MG63 (cell line): ENCODE measurements around the gene TSKS. TPM values are rescaled to one million over a fixed set of nuclear protein-coding genes. Genes with fewer than 3 reads are reported as not detected.

ENCODE experiments used
- DNase-seq: peaks from one replicate; pipeline ENCODE4 v3.0.0-alpha.2; 2020
- H3K27me3 ChIP-seq: fragments of 250-450 bp; sonication (Bioruptor Pico); 2 replicates; pipeline ENCODE4 v1.5.1; 2020; ENCODE audit warnings: mild to moderate bottlenecking, moderate library complexity
- H3K36me3 ChIP-seq: fragments of 250-450 bp; sonication (Bioruptor Pico); 2 replicates; pipeline ENCODE4 v1.5.1; 2020; ENCODE audit warnings: mild to moderate bottlenecking, moderate library complexity
- H3K4me3 ChIP-seq: fragments of 250-450 bp; sonication (Bioruptor Pico); 2 replicates; pipeline ENCODE4 v1.5.1; 2020; ENCODE audit warnings: mild to moderate bottlenecking, moderate library complexity
- H3K9me3 ChIP-seq: fragments of 250-450 bp; sonication (Bioruptor Pico); 2 replicates; pipeline ENCODE4 v1.5.1; 2020; ENCODE audit warnings: mild to moderate bottlenecking, moderate library complexity
- total RNA-seq: library from RNA; depleted of rRNA; stranded (reverse); fragments of >200 nt; shearing (Covaris generic); gene quantifications from 2 replicates; pipeline ENCODE4 v1.2.3, GENCODE V29; 2014; ENCODE audit warnings: low replicate concordance; rRNA removed

The TSKS gene
- not detected in 2 replicates for total RNA-seq

DNA sequence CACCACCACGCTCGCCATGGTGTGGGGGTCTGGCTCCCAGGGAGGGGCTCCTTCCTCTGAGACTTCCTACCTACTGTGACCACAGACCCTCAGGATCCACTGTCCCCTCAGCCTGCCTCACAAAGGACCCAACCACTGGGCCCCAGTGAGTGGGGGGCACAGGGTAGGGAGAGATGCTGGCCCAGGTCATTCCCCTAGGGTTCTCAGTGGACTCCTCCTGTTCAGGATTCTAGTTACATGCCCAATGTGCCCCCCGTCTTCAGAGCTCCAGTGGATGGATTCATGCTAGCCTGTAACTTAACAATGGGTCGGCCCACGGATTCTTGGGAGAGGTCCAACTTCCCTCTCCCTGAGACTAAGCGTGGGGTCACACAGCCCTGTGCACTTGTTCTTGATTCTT is at the start of gene TSKS:
TSS of gene TSKS (minus strand) at position 77 of the 400 bp plus-strand sequence. CDS start at position 18, 59 bp downstream.
- Histone ChIP-seq H3K9me3 (no peaks in the 10 kb centered on the region), H3K36me3 (no peaks in the 10 kb centered on the region), H3K4me3 (no peak within 1 kb of the TSS), H3K27me3 (no peaks in the 10 kb centered on the region)
- no peak for DNase-seq

DNA sequence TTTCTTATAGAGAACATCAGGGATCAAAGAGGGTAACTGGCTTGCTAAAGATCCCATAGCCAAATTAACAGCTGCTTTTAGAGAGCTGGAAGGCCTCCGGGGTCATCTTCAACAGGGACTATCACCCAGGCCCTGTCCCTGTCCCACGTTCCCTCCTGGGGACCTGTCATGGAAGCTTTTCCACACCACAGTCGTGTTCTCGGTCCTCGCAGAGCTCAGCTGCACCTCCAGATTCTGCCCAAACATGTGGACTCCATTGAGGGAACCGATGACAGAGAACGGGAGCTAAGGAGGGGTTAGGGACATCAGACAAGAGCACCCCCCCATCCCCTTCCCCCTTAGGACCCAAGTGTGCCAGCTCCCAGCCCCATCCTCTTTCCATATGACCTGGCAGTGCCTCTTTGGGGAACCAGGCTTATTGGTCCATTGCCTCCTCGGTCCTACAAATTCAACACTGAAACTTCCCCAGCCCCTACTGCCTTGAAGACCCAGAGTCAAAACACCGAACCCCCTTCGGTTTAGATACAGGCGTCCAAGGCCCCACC is 49.4 kb upstream of the TSKS start:
- Histone ChIP-seq H3K36me3 (peaks cover 11% of the 10 kb centered on the region; the same call in 1 of the 2 replicates), H3K4me3 (peak overlapping the region; percentile 56), H3K27me3 (no peaks in the 10 kb centered on the region), H3K9me3 (no peaks in the 10 kb centered on the region)
- DNase-seq = no peak

DNA sequence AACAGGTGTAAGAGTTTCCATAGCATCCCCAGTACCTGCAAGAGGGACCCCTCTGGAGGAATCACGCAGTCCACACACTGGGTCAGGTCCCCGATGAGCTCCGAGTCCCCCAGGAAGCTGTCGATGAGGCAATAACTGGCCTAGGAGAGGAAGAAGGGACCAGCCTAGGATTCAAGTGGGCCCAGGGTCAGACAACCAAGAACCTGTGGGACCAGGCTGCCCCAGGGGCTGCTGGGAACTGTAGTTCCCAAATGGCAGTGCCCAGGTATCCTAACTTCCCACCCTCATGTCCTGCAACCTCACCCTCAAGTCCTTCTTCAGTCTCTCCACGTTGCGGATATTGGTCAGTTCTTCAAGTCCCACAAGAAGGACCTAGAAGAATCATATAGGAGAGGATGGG is 48.2 kb upstream of the TSKS start:
- no peaks in the 10 kb centered on the region for H3K27me3 ChIP-seq
- peaks cover 16% of the 10 kb centered on the region; the same call in 1 of the 2 replicates for H3K36me3 ChIP-seq
- no peaks in the 10 kb centered on the region for H3K9me3 ChIP-seq
- no peak overlapping the region for H3K4me3 ChIP-seq
- DNase-seq = no peak

DNA sequence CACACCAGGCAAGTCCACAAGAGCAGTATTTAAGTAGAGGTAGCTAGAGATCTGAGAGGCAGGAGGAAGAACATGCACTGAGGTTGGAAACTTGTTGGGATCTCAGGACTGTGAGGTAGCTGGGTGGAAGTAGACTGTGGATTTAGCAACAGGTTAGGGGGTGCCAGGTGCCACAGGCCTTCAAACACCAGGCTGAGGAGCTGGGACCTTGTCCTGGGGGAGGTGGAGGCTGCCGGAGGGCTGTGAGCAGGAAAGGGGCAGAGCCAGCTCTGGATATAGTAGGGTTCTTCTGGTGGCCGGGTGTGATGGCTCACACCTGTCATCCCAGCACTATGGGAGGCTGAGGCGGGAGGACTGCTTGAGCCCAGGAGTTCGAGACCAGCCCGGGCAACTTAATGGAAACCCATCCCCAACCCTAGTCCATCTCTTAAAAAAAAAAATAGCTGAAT is 46.9 kb upstream of the TSKS start:
- Histone ChIP-seq H3K27me3 (no peaks in the 10 kb centered on the region), H3K4me3 (no peak overlapping the region), H3K9me3 (no peaks in the 10 kb centered on the region), H3K36me3 (peaks cover 29% of the 10 kb centered on the region)
- no peak for DNase-seq

DNA sequence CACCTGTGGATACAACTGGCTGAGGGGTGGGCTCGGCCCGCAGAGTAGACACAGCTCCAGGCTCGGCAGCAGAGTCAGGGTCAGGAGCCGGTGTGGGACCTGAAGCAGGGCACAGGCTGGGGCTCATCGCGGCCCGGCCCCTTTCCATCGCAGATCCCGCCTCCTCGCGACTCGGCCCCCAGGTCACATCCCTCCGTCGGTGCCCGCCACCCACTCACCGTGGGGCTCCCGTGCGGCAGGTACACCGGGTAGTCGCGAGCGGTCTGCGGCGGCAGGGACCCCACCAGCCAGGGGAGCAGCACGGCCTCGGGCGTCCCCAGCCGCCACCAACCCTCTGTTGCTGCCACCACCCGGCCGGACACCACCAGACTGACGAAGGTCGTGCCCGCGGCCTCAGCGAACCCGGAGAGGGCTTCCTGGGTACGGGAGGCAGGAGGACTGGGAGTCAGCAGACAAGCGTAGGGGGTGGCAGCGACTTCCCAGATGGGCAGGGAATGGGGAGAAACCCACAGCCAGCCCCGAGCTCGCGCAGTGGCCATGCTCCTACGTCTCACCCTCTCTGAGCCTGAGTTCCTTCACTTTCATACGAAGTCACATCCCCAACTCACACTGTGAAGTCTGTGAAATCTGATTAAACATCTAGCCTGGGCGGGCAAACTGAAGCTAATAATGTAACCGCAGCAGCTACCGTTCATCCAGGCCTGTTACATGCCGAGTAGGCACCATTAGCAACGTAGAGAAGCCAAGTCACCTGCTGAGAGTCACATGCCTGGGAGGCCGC is 46.2 kb upstream of the TSKS start:
- Histone ChIP-seq H3K36me3 (peaks cover 34% of the 10 kb centered on the region), H3K4me3 (no peak overlapping the region), H3K27me3 (no peaks in the 10 kb centered on the region), H3K9me3 (no peaks in the 10 kb centered on the region)
- DNase-seq = no peak

DNA sequence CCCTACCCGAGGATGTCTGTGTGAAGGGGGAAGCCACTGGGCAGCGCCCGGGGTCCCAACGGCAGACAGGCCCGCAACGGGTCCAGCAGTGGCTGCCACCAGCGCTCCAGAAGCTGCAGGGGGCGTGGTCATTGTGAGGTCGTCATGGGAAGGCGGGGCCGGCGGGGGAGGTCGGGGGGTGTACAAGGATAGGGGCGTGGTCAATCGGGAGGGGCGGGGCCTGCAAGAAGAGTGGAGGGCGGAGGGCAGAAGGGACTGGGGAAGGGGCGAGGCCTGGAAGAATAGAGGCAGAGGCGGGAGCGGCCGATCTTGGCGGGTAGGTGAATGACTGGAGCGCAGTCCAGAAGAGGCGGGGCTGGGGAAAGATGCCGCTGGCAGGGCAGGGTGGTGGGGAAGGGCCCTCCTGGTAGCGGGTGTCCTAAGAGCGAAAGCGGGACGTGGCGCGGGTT is 45.6 kb upstream of the TSKS start:
- Histone ChIP-seq H3K4me3 (no peak overlapping the region), H3K27me3 (no peaks in the 10 kb centered on the region), H3K36me3 (peaks cover 38% of the 10 kb centered on the region), H3K9me3 (no peaks in the 10 kb centered on the region)
- DNase-seq = peak; percentile 39

- H3K4me3 ChIP-seq = no peak overlapping the region
- peaks cover 40% of the 10 kb centered on the region for H3K36me3 ChIP-seq
- DNase-seq = no peak
- H3K27me3 ChIP-seq = no peaks in the 10 kb centered on the region
- H3K9me3 ChIP-seq = no peaks in the 10 kb centered on the region
These were observed 45.0 kb upstream of the TSKS start for GRCh38 chr19:49807904-49808675.

DNA sequence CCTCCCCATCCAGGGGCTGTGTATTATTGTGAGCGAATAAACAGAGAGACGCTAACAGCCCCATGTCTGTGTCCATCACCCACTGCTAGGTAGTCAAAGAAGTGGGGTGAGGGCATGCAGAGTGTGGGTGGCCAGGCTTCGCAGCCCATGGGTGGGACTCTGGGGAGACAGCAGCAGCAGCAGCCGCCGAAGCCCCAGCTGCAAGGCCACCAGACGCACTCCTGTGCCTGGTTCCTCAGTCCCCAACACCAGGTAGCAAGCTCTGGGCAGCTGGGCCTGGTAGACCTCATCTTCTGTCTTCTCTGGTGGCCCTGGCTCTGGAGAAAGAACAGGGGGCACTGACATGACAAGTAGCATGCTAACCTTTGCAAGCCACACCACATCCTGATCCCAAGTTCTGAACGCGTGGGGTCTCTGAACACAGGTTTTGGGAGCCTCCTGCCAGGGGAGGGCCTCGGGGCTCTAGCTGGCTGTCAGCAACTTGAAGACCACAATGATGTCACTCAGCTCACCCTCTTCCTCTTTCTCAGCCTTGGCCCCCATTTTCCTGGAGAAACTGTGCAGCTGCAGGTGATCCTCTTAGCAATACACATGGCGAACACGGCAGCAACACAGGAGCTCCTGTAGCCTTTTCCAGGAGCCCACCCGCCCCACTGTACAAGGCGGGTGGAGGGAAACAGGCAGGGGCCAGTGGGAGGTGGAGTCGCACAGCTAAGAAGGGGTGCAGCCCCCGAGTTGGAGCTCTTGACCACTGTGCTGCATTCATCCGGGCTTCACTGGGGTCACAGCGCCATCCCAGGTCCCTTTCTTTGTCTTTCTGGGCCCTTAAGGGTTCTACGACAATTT is 44.2 kb upstream of the TSKS start:
- no peaks in the 10 kb centered on the region for H3K9me3 ChIP-seq
- no peak overlapping the region for H3K4me3 ChIP-seq
- H3K27me3 ChIP-seq = no peaks in the 10 kb centered on the region
- H3K36me3 ChIP-seq = peaks cover 44% of the 10 kb centered on the region
- DNase-seq = no peak

DNA sequence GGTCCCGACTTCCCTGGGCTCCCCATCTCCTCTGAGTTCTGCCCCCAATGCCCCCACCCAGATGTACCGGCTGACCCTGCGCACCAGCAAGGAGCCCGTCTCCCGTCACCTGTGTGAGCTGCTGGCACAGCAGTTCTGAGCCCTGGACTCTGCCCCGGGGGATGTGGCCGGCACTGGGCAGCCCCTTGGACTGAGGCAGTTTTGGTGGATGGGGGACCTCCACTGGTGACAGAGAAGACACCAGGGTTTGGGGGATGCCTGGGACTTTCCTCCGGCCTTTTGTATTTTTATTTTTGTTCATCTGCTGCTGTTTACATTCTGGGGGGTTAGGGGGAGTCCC is 43.5 kb upstream of the TSKS start:
- Histone ChIP-seq H3K9me3 (no peaks in the 10 kb centered on the region), H3K27me3 (no peaks in the 10 kb centered on the region), H3K36me3 (peaks cover 44% of the 10 kb centered on the region), H3K4me3 (no peak overlapping the region)
- no peak for DNase-seq

DNA sequence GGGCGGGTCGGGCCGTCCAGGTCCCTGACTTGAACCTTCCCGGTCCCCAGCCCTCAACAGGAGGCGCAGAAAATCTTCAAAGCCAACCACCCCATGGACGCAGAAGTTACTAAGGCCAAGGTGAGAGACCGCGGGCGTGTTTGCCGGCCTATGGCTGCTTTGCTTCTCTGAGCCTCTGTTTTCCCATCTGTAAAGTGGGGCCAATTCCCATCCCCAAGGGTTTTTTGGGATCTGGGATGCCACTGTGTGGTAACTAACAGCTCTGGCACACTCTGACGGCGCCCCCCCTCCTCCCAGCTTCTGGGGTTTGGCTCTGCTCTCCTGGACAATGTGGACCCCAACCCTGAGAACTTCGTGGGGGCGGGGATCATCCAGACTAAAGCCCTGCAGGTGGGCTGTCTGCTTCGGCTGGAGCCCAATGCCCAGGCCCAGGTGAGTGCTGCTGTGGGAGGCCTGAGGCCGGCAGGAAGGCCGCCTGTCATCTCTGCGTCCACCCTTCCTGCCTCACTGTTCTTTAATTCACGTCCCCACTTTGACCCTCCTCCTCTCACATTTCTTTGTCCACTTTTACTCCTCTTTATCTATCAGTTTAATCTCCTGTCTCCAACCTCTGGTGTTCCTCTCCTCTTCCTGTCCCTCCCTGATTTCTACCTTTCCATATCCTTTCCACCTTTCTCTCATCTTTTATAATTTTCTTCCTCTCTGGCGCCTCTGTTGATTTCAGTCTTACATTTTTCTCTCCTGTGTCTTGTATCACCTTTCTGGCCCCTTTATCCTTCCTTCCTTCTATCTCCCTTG is 42.9 kb upstream of the TSKS start:
- peaks cover 44% of the 10 kb centered on the region for H3K36me3 ChIP-seq
- no peak for DNase-seq
- H3K27me3 ChIP-seq = no peaks in the 10 kb centered on the region
- H3K9me3 ChIP-seq = no peaks in the 10 kb centered on the region
- H3K4me3 ChIP-seq = no peak overlapping the region

DNA sequence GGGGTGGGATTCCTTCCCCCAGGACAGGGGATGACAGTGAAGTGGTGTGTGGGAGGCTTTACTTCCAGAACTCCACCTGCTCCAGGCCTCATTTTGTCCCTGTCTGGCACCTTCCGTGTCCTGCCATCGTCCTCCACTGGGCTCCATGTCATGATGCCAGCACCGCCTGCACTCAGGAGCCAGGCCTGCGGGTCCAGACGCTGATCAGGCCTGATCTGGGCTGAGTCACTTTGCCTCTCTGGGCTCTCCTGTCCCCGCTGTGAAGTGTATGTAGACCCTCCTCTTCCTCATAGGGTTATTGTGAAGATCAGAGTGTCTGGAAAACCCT is 40.4 kb upstream of the TSKS start:
- no peak for DNase-seq

DNA sequence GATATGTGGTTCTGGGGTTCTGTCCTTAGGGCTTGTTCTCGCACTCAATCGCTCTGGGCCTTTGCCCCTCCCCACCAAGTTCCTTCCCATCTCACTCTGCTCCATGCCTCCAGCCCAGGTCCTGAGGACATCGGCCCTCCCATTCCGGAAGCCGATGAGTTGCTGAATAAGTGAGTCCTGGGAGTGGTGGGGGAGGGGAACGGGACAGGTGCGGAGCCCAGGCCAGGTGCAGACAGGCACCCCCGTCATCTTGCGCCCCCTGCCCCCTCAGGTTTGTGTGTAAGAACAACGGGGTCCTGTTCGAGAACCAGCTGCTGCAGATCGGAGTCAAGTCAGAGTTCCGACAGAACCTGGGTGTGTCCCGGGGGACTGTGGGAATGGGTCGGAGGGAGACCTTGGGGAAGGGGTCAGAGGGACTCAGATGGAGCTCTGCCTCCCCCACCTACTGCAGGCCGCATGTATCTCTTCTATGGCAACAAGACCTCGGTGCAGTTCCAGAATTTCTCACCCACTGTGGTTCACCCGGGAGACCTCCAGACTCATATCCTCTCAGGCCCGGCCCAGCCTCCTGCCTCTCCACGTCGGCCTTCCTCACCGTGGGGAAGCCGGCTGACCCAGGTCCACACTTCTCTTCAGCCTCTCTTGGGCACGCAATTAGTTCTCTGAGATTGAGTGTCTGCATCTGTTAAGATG is 39.9 kb upstream of the TSKS start:
- H3K27me3 ChIP-seq = no peaks in the 10 kb centered on the region
- H3K36me3 ChIP-seq = peaks cover 63% of the 10 kb centered on the region
- no peak overlapping the region for H3K4me3 ChIP-seq
- no peaks in the 10 kb centered on the region for H3K9me3 ChIP-seq
- DNase-seq = no peak

More for the DNA sequence above, 40.4 kb upstream of the TSKS start:
- H3K36me3 ChIP-seq = peaks cover 66% of the 10 kb centered on the region
- no peaks in the 10 kb centered on the region for H3K9me3 ChIP-seq
- no peak overlapping the region for H3K4me3 ChIP-seq
- no peaks in the 10 kb centered on the region for H3K27me3 ChIP-seq

- Histone ChIP-seq H3K27me3 (no peaks in the 10 kb centered on the region), H3K36me3 (peaks cover 59% of the 10 kb centered on the region)
- DNase-seq = peak; percentile 23
These were observed 39.0 kb upstream of the TSKS start for GRCh38 chr19:49801966-49802661.

GRCh38 chr19:49801401-49801888 is 38.3 kb upstream of the TSKS start:
- no peak for DNase-seq
- no peak overlapping the region for H3K4me3 ChIP-seq
- peaks cover 64% of the 10 kb centered on the region for H3K36me3 ChIP-seq
- no peaks in the 10 kb centered on the region for H3K27me3 ChIP-seq
- no peaks in the 10 kb centered on the region for H3K9me3 ChIP-seq

More at GRCh38 chr19:49801966-49802661, 39.0 kb upstream of the TSKS start:
- H3K9me3 ChIP-seq = no peaks in the 10 kb centered on the region
- H3K4me3 ChIP-seq = no peak overlapping the region

GRCh38 chr19:49800771-49801170 is 37.7 kb upstream of the TSKS start:
- H3K9me3 ChIP-seq = no peaks in the 10 kb centered on the region
- DNase-seq = no peak
- no peak overlapping the region for H3K4me3 ChIP-seq
- peaks cover 64% of the 10 kb centered on the region for H3K36me3 ChIP-seq
- H3K27me3 ChIP-seq = no peaks in the 10 kb centered on the region
